Activated T-helper 1 cell treated with anti-CD3 and anti-CD28 coated beads, Interleukin-12 subunit alpha, Interleukin-12 subunit beta, Interleukin-2, Interleukin-4 antibody, amounts not matched to agents 30 ng/mL and 10 ng/mL and 1 ng/mL, durations not matched to agents 14 hours and 24 hours and 36 hours (primary cell): Measurements from ENCODE around the gene LPCAT3. TPM values are rescaled to one million over a fixed set of nuclear protein-coding genes. Genes with fewer than 3 reads are reported as not detected.
A peak's percentile ranks its signal among the peaks of the same experiment; 100 is the strongest.
"Not testable (repeated sequence)": the region's sequence is repeated elsewhere in the genome, so short reads cannot be mapped to it uniquely, and the experiment has no call there.

Experiments
- DNase-seq: peaks from one replicate; pipeline ENCODE4 v3.0.0; 2021; ENCODE audit warnings: low spot score
- H3K27ac Mint-ChIP-seq: one replicate; pipeline ENCODE4 v1.8.0; 2021; ENCODE audit warnings: mild to moderate bottlenecking, mixed read lengths
- H3K27me3 Mint-ChIP-seq: one replicate; pipeline ENCODE4 v1.8.0; 2022; ENCODE audit warnings: mild to moderate bottlenecking, moderate library complexity, mixed read lengths; ENCODE audit not compliant: insufficient read depth
- H3K36me3 Mint-ChIP-seq: one replicate; pipeline ENCODE4 v1.8.0; 2021; ENCODE audit warnings: low read depth, mixed read lengths
- H3K4me1 Mint-ChIP-seq: one replicate; pipeline ENCODE4 v1.8.0; 2021; ENCODE audit warnings: low read depth, mixed read lengths
- H3K4me3 Mint-ChIP-seq: one replicate; pipeline ENCODE4 v1.8.0; 2021; ENCODE audit warnings: mild to moderate bottlenecking, moderate library complexity, mixed read lengths
- H3K9me3 Mint-ChIP-seq: one replicate; pipeline ENCODE4 v1.8.0; 2021; ENCODE audit warnings: mixed read lengths
- intact Hi-C: fragments of 100-400 bp; cut with micrococcal nuclease; formaldehyde crosslinking; loops from one replicate; pipeline ENCODE4 v1.15.1; 2024
- total RNA-seq: library from RNA; stranded (reverse); gene quantifications from 2 replicates; pipeline ENCODE4 v1.2.3, GENCODE V29; 2022

Gene LPCAT3
- total RNA-seq, 1 donor from 2014 or later, result 30.0 TPM

DNA sequence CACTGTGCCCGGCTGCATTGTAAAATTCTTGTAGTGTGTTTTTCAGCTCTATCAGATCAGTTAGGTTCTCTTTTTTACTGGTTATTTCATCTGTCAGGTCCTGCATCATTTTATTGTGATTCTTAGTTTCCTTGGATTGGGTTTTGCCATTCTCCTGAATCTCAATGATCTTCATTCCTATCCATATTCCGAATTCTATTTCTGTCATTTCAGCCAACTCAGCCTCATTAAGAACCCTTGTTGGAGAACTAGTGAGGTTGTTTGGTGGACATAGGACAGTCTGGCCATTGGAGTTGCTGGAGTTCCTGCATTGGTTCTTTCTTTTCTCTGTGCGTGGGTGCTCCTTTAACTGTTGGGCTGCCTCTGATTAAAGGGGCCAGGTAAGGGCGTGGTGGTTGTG, 36.6 kb upstream of the LPCAT3 start:
- no peak overlapping the region for H3K4me3 Mint-ChIP-seq
- no peak for DNase-seq
- intact Hi-C loops, result no loop called here
- no peaks in the 10 kb centered on the region for H3K4me1 Mint-ChIP-seq
- no peak overlapping the region for H3K27ac Mint-ChIP-seq
- H3K9me3 Mint-ChIP-seq, result no peaks in the 10 kb centered on the region
- no peaks in the 10 kb centered on the region for H3K36me3 Mint-ChIP-seq
- peaks cover 26% of the 10 kb centered on the region for H3K27me3 Mint-ChIP-seq

DNA sequence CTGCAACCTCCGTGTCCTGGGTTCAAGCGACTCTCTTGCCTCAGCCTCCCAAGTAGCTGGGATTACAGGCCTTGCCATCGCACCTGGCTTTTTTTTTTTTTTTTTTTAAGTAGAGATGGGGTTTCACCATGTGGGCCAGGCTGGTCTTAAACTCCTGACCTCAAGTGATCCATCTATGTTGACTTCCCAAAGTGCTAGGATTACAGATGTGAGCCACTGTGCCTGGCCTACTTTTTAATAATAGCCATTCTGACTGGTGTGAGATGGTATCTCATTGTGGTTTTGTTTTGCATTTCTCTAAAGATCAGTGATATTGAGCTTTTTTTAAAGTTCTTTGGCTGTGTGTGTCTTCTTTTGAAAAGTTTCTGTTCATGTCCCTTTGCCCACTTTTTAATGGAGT, 31.7 kb upstream of the LPCAT3 start:
- intact Hi-C loops, H3K9me3 Mint-ChIP-seq, DNase-seq, H3K36me3 Mint-ChIP-seq, H3K4me3 Mint-ChIP-seq, H3K27ac Mint-ChIP-seq: not testable (repeated sequence)
- Mint-ChIP-seq H3K27me3 (peaks cover 11% of the 10 kb centered on the region), H3K4me1 (peaks cover 15% of the 10 kb centered on the region)

DNA sequence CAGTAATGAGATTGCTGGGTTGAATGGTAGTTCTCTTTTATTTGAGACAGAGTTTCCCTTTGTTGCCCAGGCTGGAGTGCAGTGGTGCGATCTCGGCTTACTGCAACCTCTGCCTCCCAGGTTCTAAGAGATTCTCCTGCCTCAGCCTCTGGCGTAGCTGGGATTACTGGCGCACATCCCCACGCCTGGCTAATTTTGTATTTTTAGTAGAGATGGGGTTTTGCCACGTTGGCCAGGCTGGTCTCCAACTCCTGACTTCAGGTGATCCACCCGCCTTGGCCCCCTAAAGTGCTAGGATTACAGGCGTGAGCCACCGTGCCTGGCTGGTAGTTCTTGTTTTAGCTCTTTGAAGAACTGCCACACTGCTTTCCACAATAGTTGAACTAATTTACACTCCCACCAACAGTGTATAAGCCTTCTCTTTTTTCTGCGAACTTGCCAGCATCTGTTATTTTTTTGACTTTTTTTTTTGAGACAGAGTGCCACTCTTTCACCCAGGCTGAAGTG, 31.2 kb upstream of the LPCAT3 start:
- H3K9me3 Mint-ChIP-seq, H3K36me3 Mint-ChIP-seq, H3K4me3 Mint-ChIP-seq, DNase-seq, intact Hi-C loops, H3K27ac Mint-ChIP-seq: not testable (repeated sequence)
- Mint-ChIP-seq H3K4me1 (peaks cover 15% of the 10 kb centered on the region), H3K27me3 (peaks cover 11% of the 10 kb centered on the region)

GRCh38 chr12:7047306-7047705, 29.0 kb upstream of the LPCAT3 start:
- DNase-seq, result no peak
- Mint-ChIP-seq H3K36me3 (no peaks in the 10 kb centered on the region), H3K27ac (no peak overlapping the region)

DNA sequence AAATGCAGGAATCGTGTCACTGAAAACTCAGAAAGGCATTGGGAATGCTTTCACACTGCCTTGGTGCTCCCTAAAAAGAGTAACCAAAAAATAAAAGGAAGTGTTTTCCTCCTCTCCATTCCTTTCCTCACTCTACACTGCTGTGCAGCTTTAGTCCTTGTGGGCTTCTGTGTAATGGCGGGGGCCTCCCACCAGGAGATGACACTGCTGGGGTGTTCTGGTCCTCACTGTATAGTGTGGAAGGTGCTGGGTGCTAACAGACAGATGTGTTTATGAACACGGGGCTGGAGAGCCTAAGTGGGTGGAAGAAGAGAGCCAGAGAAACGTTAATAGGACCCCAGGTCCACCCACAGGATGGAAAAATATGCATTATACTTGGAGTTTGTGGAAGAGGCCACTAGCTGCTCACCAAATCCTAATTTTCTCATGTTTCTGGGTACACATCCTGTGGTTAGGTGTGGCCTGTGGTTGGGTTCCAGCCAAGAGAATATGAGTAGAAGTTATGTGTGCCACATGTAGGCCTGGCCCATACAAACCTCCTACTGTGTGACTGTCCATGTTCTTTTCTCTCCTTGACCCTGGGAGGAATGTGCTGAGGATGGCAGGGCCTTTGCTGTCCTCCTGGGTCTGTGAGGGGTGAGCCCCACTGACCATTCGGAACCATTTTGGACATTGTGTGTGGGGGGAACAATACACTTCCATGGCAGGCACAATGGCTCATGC, 28.3 kb upstream of the LPCAT3 start:
- Mint-ChIP-seq H3K27me3 (peaks cover 2% of the 10 kb centered on the region), H3K27ac (no peak overlapping the region), H3K36me3 (no peaks in the 10 kb centered on the region), H3K9me3 (no peaks in the 10 kb centered on the region), H3K4me3 (no peak overlapping the region), H3K4me1 (peaks cover 15% of the 10 kb centered on the region)
- no peak for DNase-seq
- intact Hi-C loops, result no loop called here

More at GRCh38 chr12:7047306-7047705, 29.0 kb upstream of the LPCAT3 start:
- Mint-ChIP-seq H3K4me1 (peaks cover 15% of the 10 kb centered on the region), H3K4me3 (peak overlapping the region; percentile 6), H3K27me3 (peaks cover 2% of the 10 kb centered on the region), H3K9me3 (no peaks in the 10 kb centered on the region)
- intact Hi-C loops, result no loop called here

DNA sequence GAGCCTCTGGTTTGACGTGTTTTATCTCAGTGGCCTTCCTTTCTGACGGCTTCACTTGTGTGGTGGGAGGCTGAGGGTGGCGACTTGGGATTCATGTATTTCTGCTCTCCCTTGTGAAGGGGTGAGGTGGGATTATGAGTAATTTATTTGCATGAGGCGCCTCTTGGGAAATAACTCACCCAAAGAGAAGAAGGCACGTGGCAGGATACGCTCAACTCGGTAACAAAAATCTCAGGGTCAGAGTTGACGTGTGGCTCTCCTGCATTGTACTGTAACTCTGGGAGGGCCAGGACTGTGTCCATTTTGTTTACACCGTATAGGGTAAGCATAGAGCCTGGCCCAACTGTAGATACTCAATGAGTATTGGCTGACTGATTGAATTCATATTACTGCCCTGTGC, 27.6 kb upstream of the LPCAT3 start:
- peaks cover 15% of the 10 kb centered on the region for H3K4me1 Mint-ChIP-seq
- H3K27me3 Mint-ChIP-seq, result peaks cover 2% of the 10 kb centered on the region
- H3K4me3 Mint-ChIP-seq, result no peak overlapping the region
- H3K9me3 Mint-ChIP-seq, result no peaks in the 10 kb centered on the region
- no peak for DNase-seq
- H3K36me3 Mint-ChIP-seq, result no peaks in the 10 kb centered on the region
- no peak overlapping the region for H3K27ac Mint-ChIP-seq
- intact Hi-C loops, result no loop called here

DNA sequence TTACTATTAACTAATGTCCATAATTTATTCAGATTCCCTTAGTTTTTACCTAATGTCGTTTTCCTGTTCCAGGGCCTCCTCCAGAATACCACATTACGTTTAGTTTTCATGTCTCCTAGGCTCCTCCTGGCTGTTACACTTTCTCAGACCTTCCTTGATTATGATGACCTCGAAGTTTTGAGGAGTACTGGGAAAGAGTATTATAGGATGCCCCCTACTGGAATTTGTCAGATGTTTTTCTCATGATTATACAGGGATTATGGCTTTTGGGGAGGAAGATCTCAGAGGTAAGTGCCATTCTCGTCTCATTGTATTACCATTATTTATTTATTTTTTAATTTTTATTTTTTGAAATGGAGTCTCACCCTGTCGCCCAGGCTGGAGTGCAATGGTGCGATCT, 24.6 kb upstream of the LPCAT3 start:
- H3K4me1 Mint-ChIP-seq, result peaks cover 15% of the 10 kb centered on the region
- H3K36me3 Mint-ChIP-seq, result no peaks in the 10 kb centered on the region
- H3K4me3 Mint-ChIP-seq, result no peak overlapping the region
- no peak overlapping the region for H3K27ac Mint-ChIP-seq
- no peaks in the 10 kb centered on the region for H3K9me3 Mint-ChIP-seq
- H3K27me3 Mint-ChIP-seq, result peaks cover 6% of the 10 kb centered on the region
- DNase-seq, result no peak
- intact Hi-C loops, result loop anchor here (1.0 kb wide), 1 partner anchor 24 kb away; no protein-coding TSS in a partner anchor

DNA sequence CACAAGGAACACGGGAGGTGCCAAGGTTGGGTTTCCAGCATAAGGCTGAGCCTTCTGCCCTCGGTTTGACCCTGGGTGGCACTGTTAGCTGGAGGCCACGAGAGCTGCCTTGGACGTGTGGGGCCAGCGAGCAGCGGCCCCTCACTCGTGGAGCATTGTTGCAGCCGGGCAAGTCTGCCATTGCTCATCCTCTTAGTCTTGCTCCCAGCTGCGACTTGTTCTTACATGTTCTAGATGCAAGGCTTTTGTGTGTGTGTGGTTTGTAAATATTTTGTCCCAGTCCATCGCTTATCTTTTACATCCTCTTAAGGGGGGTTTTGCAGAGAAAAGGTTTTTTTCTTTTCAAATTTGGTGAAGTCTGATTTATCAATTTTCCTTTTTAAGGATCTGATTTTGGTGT, 21.1 kb upstream of the LPCAT3 start:
- no peak for DNase-seq
- Mint-ChIP-seq H3K27ac (no peak overlapping the region), H3K4me3 (no peak overlapping the region), H3K9me3 (no peaks in the 10 kb centered on the region), H3K36me3 (no peaks in the 10 kb centered on the region), H3K27me3 (peaks cover 6% of the 10 kb centered on the region), H3K4me1 (no peaks in the 10 kb centered on the region)
- intact Hi-C loops, result no loop called here

DNA sequence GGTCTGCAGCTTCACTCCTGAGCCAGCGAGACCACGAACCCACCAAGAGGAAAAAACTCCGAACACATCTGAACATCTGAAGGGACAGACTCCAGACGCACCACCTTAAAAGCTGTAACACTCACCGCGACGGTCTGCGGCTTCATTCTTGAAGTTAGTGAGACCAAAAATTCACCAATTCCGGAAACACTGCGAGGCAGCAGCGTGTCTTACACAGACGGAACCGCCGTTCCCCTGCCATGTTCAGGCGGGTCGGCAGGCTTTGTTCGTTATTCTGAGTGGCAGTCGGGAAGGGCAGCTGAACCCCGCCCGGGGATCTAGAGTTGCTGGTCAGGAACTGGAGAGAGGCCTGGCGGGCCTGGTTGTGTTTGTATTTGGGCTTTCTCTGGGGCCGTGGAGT, 20.3 kb upstream of the LPCAT3 start:
- Mint-ChIP-seq H3K4me1 (no peaks in the 10 kb centered on the region), H3K27me3 (peaks cover 4% of the 10 kb centered on the region), H3K9me3 (no peaks in the 10 kb centered on the region), H3K36me3 (no peaks in the 10 kb centered on the region), H3K27ac (no peak overlapping the region), H3K4me3 (no peak overlapping the region)
- intact Hi-C loops, result no loop called here
- DNase-seq, result no peak

- H3K9me3 Mint-ChIP-seq, H3K4me1 Mint-ChIP-seq, H3K36me3 Mint-ChIP-seq, H3K27ac Mint-ChIP-seq, H3K27me3 Mint-ChIP-seq, intact Hi-C loops, DNase-seq, H3K4me3 Mint-ChIP-seq: not testable (repeated sequence)
Observed at GRCh38 chr12:7037411-7037810, 19.1 kb upstream of the LPCAT3 start.

- no peak overlapping the region for H3K4me3 Mint-ChIP-seq
- H3K36me3 Mint-ChIP-seq, result no peaks in the 10 kb centered on the region
- H3K27ac Mint-ChIP-seq, result no peak overlapping the region
- no peaks in the 10 kb centered on the region for H3K4me1 Mint-ChIP-seq
- H3K27me3 Mint-ChIP-seq, result peaks cover under 1% of the 10 kb centered on the region
- intact Hi-C loops, result no loop called here
- no peaks in the 10 kb centered on the region for H3K9me3 Mint-ChIP-seq
- no peak for DNase-seq
Observed at GRCh38 chr12:7035463-7035862, 17.2 kb upstream of the LPCAT3 start.

GRCh38 chr12:7034464-7034863, 16.2 kb upstream of the LPCAT3 start:
- Mint-ChIP-seq H3K27me3 (no peaks in the 10 kb centered on the region), H3K27ac (no peak overlapping the region), H3K4me1 (no peaks in the 10 kb centered on the region), H3K36me3 (no peaks in the 10 kb centered on the region), H3K4me3 (no peak overlapping the region), H3K9me3 (no peaks in the 10 kb centered on the region)
- no peak for DNase-seq
- intact Hi-C loops, result no loop called here

- no peak overlapping the region for H3K4me3 Mint-ChIP-seq
- no peaks in the 10 kb centered on the region for H3K4me1 Mint-ChIP-seq
- no peaks in the 10 kb centered on the region for H3K36me3 Mint-ChIP-seq
- H3K9me3 Mint-ChIP-seq, result no peaks in the 10 kb centered on the region
- no peak overlapping the region for H3K27ac Mint-ChIP-seq
- H3K27me3 Mint-ChIP-seq, result no peaks in the 10 kb centered on the region
- intact Hi-C loops, result no loop called here
- DNase-seq, result no peak
Observed at GRCh38 chr12:7032990-7033389, 14.7 kb upstream of the LPCAT3 start.

DNA sequence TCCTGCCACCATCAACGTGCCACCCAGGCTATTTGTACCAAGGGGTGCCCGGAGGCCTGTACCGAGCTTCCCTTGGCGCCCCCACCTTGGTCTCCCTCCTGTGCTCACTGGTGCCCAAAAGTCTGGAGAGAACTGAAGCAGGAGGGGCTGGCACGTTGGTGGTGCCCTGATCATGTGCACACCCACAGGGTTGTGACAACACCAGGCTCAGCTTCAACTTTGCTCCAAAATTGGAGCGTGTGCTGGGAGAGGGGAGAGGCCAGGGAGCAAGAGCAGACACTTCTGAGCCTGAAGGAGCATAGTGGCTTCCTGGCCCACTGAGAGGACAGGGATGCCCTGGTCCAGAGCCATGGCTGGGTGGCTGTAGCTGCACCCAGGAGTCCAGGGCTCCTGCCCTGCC, 13.0 kb upstream of the LPCAT3 start:
- Mint-ChIP-seq H3K27ac (no peak overlapping the region), H3K9me3 (no peaks in the 10 kb centered on the region), H3K4me1 (no peaks in the 10 kb centered on the region), H3K36me3 (no peaks in the 10 kb centered on the region), H3K27me3 (no peaks in the 10 kb centered on the region), H3K4me3 (no peak overlapping the region)
- DNase-seq, result no peak
- intact Hi-C loops, result no loop called here
